ENCODE results near the gene VIPR2.

Gene VIPR2

GRCh38 chr7:159067576-159068487 is 76.8 kb downstream of the VIPR2 start:
- Histone ChIP-seq H3K36me3 (ENCODE audit: control insufficient read depth, insufficient read depth, low read length) (no peaks in the 10 kb centered on the region), H3K4me1 (ENCODE audit: control insufficient read depth, insufficient read depth, low read length) (no peaks in the 10 kb centered on the region), H3K4me3 (ENCODE audit: low read length) (no peak overlapping the region), H3K27me3 (ENCODE audit: control insufficient read depth, insufficient read depth, low read length) (no peaks in the 10 kb centered on the region), H3K9me3 (ENCODE audit: control insufficient read depth, low read length) (no peaks in the 10 kb centered on the region), H3K9ac (ENCODE audit: low read length) (no peak overlapping the region)

GRCh38 chr7:159066816-159067575 is 77.7 kb downstream of the VIPR2 start:
- Histone ChIP-seq H3K36me3 (ENCODE audit: control insufficient read depth, insufficient read depth, low read length) (no peaks in the 10 kb centered on the region), H3K9ac (ENCODE audit: low read length) (no peak overlapping the region), H3K27me3 (ENCODE audit: control insufficient read depth, insufficient read depth, low read length) (no peaks in the 10 kb centered on the region), H3K9me3 (ENCODE audit: control insufficient read depth, low read length) (no peaks in the 10 kb centered on the region), H3K4me1 (ENCODE audit: control insufficient read depth, insufficient read depth, low read length) (no peaks in the 10 kb centered on the region), H3K4me3 (ENCODE audit: low read length) (no peak overlapping the region)

GRCh38 chr7:159065852-159066480 is 78.7 kb downstream of the VIPR2 start:
- H3K9ac ChIP-seq (ENCODE audit: low read length): no peak overlapping the region
- H3K27me3 ChIP-seq (ENCODE audit: control insufficient read depth, insufficient read depth, low read length): no peaks in the 10 kb centered on the region
- H3K4me1 ChIP-seq (ENCODE audit: control insufficient read depth, insufficient read depth, low read length): no peaks in the 10 kb centered on the region
- no peaks in the 10 kb centered on the region for H3K9me3 ChIP-seq (ENCODE audit: control insufficient read depth, low read length)
- no peaks in the 10 kb centered on the region for H3K36me3 ChIP-seq (ENCODE audit: control insufficient read depth, insufficient read depth, low read length)
- H3K4me3 ChIP-seq (ENCODE audit: low read length): no peak overlapping the region

DNA sequence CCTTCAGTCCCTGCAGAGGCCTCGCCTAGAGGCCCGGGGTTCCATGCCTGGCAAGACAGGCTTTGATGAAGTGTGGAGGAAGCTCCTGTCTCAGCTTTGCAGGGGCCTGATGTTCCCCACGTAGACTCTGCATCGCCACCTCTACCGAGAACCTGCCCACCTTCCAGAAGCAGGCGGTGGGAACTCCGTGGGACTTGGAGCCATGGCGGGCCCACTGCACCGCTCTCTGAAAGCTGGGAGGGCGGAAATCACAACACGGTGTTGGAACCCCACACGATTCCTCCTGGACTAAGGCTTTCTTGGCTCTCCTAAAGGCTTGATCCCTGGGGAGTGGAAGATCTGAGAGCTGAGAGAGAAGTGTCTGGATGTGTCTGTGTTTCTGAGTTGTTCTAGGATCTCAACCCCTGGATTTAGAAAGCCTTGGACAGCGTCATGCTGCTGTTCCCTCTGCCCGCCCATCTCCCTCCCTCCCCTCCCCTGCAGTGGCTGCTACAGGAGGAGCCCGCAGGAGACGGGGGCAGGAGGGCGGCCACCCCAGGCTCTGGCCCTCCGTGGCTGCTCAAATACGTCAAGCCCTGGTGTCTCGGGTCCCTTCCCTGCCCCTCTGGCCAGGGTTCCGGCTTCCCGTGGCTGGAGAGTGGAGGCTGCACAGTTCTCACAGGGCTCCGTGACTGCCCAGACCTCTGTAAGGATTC is 79.7 kb downstream of the VIPR2 start:
- H3K36me3 ChIP-seq (ENCODE audit: control insufficient read depth, insufficient read depth, low read length): no peaks in the 10 kb centered on the region
- no peaks in the 10 kb centered on the region for H3K4me1 ChIP-seq (ENCODE audit: control insufficient read depth, insufficient read depth, low read length)
- H3K27me3 ChIP-seq (ENCODE audit: control insufficient read depth, insufficient read depth, low read length): no peaks in the 10 kb centered on the region
- no peak overlapping the region for H3K4me3 ChIP-seq (ENCODE audit: low read length)
- no peaks in the 10 kb centered on the region for H3K9me3 ChIP-seq (ENCODE audit: control insufficient read depth, low read length)
- no peak overlapping the region for H3K9ac ChIP-seq (ENCODE audit: low read length)

- Histone ChIP-seq H3K27me3 (ENCODE audit: control insufficient read depth, insufficient read depth, low read length) (no peaks in the 10 kb centered on the region), H3K4me3 (ENCODE audit: low read length) (no peak overlapping the region), H3K9ac (ENCODE audit: low read length) (no peak overlapping the region), H3K36me3 (ENCODE audit: control insufficient read depth, insufficient read depth, low read length) (no peaks in the 10 kb centered on the region), H3K9me3 (ENCODE audit: control insufficient read depth, low read length) (no peaks in the 10 kb centered on the region), H3K4me1 (ENCODE audit: control insufficient read depth, insufficient read depth, low read length) (no peaks in the 10 kb centered on the region)
Observed at GRCh38 chr7:159064121-159064815, 80.4 kb downstream of the VIPR2 start.

GRCh38 chr7:159063046-159063840 is 81.4 kb downstream of the VIPR2 start:
- H3K9ac ChIP-seq (ENCODE audit: low read length): no peak overlapping the region
- no peaks in the 10 kb centered on the region for H3K27me3 ChIP-seq (ENCODE audit: control insufficient read depth, insufficient read depth, low read length)
- no peaks in the 10 kb centered on the region for H3K4me1 ChIP-seq (ENCODE audit: control insufficient read depth, insufficient read depth, low read length)
- H3K36me3 ChIP-seq (ENCODE audit: control insufficient read depth, insufficient read depth, low read length): no peaks in the 10 kb centered on the region
- H3K4me3 ChIP-seq (ENCODE audit: low read length): no peak overlapping the region
- no peaks in the 10 kb centered on the region for H3K9me3 ChIP-seq (ENCODE audit: control insufficient read depth, low read length)

DNA sequence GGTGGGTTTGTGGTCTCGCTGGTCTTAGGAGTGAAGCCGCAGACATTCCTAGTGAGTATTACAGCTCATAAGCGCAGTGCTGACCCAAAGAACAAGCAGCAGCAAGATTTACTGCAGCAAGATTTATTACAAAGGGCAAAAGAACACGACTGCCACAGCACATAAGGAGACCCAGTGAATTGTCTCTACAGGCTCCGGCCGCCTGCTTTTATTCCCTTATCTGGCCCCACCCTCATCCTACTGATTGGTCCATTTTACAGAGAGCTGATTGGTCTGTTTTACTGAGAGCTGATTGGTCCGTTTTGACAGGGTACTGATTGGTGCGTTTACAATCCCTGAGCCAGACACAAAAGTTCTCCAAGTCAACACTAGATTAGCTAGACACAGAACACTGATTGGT is 82.1 kb downstream of the VIPR2 start:
- Histone ChIP-seq H3K36me3 (ENCODE audit: control insufficient read depth, insufficient read depth, low read length) (no peaks in the 10 kb centered on the region), H3K9me3 (ENCODE audit: control insufficient read depth, low read length) (no peaks in the 10 kb centered on the region), H3K4me1 (ENCODE audit: control insufficient read depth, insufficient read depth, low read length) (no peaks in the 10 kb centered on the region), H3K27me3 (ENCODE audit: control insufficient read depth, insufficient read depth, low read length) (no peaks in the 10 kb centered on the region), H3K9ac (ENCODE audit: low read length) (no peak overlapping the region), H3K4me3 (ENCODE audit: low read length) (no peak overlapping the region)

DNA sequence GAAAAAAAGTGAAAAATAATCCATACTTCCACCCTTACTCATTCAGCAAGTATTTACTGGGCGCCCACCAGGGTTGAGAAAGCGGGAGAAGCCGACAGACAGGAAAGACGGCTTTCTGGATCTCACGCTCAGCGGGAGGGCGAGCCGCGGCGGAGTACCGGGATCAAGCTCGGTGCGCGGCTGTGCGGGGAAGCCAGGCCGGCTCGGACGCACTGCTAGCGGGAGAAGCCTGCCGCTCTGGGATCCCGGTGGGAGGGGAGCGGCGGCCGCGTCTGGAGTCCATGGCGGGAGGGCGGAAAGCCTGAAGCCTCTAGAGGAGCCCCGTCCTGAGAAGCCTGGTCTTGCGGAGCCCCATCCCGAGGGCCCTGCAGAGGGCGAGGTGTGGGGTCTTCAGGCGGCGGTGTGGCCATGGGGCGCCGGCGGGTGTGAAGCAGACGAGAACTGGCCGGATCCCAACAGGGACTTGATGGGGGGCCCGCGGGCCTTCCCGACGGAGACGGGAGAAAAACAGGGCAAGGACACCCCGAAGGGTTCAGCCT is 82.9 kb downstream of the VIPR2 start:
- H3K9me3 ChIP-seq (ENCODE audit: control insufficient read depth, low read length): no peaks in the 10 kb centered on the region
- H3K4me3 ChIP-seq (ENCODE audit: low read length): no peak overlapping the region
- H3K36me3 ChIP-seq (ENCODE audit: control insufficient read depth, insufficient read depth, low read length): no peaks in the 10 kb centered on the region
- H3K4me1 ChIP-seq (ENCODE audit: control insufficient read depth, insufficient read depth, low read length): no peaks in the 10 kb centered on the region
- H3K9ac ChIP-seq (ENCODE audit: low read length): no peak overlapping the region
- H3K27me3 ChIP-seq (ENCODE audit: control insufficient read depth, insufficient read depth, low read length): no peaks in the 10 kb centered on the region

- Histone ChIP-seq H3K9me3 (ENCODE audit: control insufficient read depth, low read length) (no peaks in the 10 kb centered on the region), H3K4me1 (ENCODE audit: control insufficient read depth, insufficient read depth, low read length) (no peaks in the 10 kb centered on the region), H3K27me3 (ENCODE audit: control insufficient read depth, insufficient read depth, low read length) (no peaks in the 10 kb centered on the region), H3K9ac (ENCODE audit: low read length) (no peak overlapping the region), H3K4me3 (ENCODE audit: low read length) (no peak overlapping the region), H3K36me3 (ENCODE audit: control insufficient read depth, insufficient read depth, low read length) (no peaks in the 10 kb centered on the region)
Observed at GRCh38 chr7:159061209-159061608, 83.5 kb downstream of the VIPR2 start.

- H3K4me3 ChIP-seq (ENCODE audit: low read length): no peak overlapping the region
- H3K4me1 ChIP-seq (ENCODE audit: control insufficient read depth, insufficient read depth, low read length): no peaks in the 10 kb centered on the region
- no peaks in the 10 kb centered on the region for H3K27me3 ChIP-seq (ENCODE audit: control insufficient read depth, insufficient read depth, low read length)
- H3K9ac ChIP-seq (ENCODE audit: low read length): no peak overlapping the region
- no peaks in the 10 kb centered on the region for H3K9me3 ChIP-seq (ENCODE audit: control insufficient read depth, low read length)
- H3K36me3 ChIP-seq (ENCODE audit: control insufficient read depth, insufficient read depth, low read length): no peaks in the 10 kb centered on the region
Observed at GRCh38 chr7:159060440-159060839, 84.2 kb downstream of the VIPR2 start.

All from mucosa of stomach (tissue), 1 donor.